ACC112 (cell line): ENCODE data around the gene PSKH1.
"Not testable (repeated sequence)": the region's sequence is repeated elsewhere in the genome, so short reads cannot be mapped to it uniquely, and the experiment has no call there.

ENCODE experiments used
- H2AFZ ChIP-seq: fragments of 200-600 bp; sonication (generic); one replicate; pipeline ENCODE4 v1.6.0; 2017; ENCODE audit warnings: antibody characterized with exemption, low read length; ENCODE audit not compliant: unreplicated experiment
- H3K27ac ChIP-seq: fragments of 200-600 bp; sonication (generic); 2 replicates; pipeline ENCODE4 v1.5.1; 2014; ENCODE audit warnings: low read depth, mild to moderate bottlenecking, antibody characterized with exemption, low read length, moderate library complexity
- H3K27me3 ChIP-seq: fragments of 200-600 bp; sonication (generic); 2 replicates; pipeline ENCODE4 v1.6.1; 2014; ENCODE audit warnings: mild to moderate bottlenecking, antibody characterized with exemption, low read length, moderate library complexity, mixed read lengths; ENCODE audit not compliant: insufficient read depth
- H3K36me3 ChIP-seq: fragments of 200-600 bp; sonication (generic); 2 replicates; pipeline ENCODE4 v1.6.1; 2016; ENCODE audit warnings: mild to moderate bottlenecking, antibody characterized with exemption, low read length, moderate library complexity, mixed read lengths; ENCODE audit not compliant: insufficient read depth
- H3K4me1 ChIP-seq: fragments of 200-600 bp; sonication (generic); one replicate; pipeline ENCODE4 v1.6.1; 2016; ENCODE audit warnings: low read length, mixed read lengths; ENCODE audit not compliant: insufficient read depth, unreplicated experiment, control insufficient read depth
- H3K4me3 ChIP-seq: fragments of 200-600 bp; sonication (generic); 2 replicates; pipeline ENCODE4 v1.5.1; 2014; ENCODE audit warnings: mild to moderate bottlenecking, low read depth, low read length
- H3K79me2 ChIP-seq: fragments of 200-600 bp; sonication (generic); one replicate; pipeline ENCODE4 v1.6.0; 2016; ENCODE audit warnings: low read length; ENCODE audit not compliant: control insufficient read depth, unreplicated experiment, insufficient read depth

PSKH1 gene

DNA sequence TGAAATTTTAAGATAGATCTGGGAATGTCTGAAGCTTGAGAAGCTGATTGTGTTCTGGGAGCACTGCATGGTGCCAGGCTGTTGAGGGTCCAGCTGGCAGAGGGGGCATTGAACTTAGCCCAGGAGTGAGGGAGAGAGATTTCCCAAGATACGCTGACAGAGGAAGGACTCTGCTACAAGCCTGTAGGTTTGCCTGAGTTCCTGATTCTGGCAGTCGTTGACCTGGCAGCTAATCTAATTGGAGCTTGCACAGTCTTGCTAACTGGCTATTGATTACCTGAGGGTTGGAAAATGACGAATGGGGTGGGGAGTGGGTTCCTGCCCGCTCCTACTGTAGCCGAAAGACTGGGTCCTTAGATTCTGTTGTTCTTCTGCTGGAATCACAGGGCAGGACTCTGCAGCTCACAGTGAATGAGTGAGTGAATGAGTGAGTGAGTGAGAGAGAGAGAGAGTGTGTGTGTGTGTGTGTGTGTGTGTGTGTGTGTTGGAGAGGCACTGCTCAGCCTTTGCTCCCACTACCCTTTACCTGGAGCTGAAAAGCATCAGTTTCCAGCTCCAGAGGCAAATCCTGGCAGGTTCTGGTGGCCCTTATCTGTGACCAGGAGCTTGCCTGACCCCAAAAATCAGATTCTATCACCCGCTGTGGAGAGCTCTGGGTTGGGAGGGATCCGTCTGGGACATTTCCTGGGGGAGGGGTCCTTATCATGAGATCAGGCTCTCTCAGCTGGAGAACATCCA lies 21.9 kb downstream of the PSKH1 start:
- H3K79me2 ChIP-seq = peaks cover 13% of the 10 kb centered on the region
- H2AFZ ChIP-seq = no peak overlapping the region
- no peaks in the 10 kb centered on the region for H3K36me3 ChIP-seq
- peaks cover 28% of the 10 kb centered on the region for H3K4me1 ChIP-seq
- no peak overlapping the region for H3K4me3 ChIP-seq
- H3K27ac ChIP-seq = no peak overlapping the region
- no peaks in the 10 kb centered on the region for H3K27me3 ChIP-seq

DNA sequence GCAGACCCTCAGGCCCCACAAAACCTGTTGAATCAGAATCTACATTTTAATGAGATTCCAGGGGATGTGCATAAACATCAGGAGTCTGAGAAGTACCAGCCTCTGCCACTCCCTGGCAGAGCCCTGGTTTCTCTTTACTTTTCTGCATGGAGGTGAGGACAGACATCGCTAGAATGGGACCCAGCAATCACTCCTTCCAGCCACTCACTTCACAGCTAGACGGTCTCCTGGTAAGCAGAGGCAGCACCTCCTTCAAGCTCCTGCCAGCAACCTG lies 22.4 kb downstream of the PSKH1 start:
- peaks cover 13% of the 10 kb centered on the region for H3K79me2 ChIP-seq
- peaks cover 28% of the 10 kb centered on the region for H3K4me1 ChIP-seq
- H3K27ac ChIP-seq = not testable (repeated sequence)

DNA sequence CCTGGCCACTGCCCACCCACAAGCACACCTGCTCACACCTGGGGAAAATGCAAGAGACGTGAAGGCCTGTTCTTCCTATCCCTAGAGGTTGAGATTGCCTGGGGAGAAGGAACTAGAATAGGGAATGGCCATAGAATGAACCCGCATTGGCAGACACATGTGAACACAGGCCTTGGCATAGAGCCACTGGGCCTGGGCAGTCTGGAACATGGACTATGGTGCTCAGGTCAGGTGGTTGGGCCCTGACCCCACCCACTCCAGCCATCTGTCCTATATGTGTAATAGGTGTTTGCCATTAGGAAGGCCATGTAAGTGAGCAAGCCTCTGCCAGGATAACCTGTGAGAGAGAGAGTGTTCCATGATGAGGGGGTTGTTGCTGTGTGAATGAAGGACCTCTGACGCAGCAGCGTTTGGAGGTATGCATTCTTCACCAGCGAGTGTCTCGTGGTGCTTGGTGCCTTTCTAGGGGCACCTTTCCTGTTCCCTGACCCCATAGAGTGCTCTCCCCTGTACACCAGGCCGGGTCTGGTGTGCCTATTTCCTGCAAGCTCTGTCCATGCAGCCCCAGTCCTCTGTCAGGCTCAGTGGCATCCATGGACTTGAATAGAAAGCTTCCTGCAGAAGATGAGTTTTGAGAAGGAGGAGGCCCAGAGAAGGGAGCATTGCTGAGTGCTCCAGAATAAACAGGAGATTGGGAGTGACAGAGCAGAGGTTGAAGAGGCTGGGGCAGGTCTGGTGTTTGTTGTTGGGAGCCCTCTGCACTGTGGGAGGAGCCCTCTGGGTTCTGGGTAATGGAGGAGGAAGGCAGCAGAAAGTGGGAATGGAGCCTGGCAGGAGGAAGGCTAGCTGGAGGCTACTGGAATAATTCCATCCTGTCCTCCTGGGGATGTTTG lies 23.0 kb downstream of the PSKH1 start:
- H3K27ac ChIP-seq = 0 out of 2 replicates have a peak overlapping the region, but pooled peaks have one; percentile 65
- no peaks in the 10 kb centered on the region for H3K36me3 ChIP-seq
- H2AFZ ChIP-seq = no peak overlapping the region
- no peak overlapping the region for H3K4me3 ChIP-seq
- H3K4me1 ChIP-seq = peaks cover 28% of the 10 kb centered on the region
- H3K27me3 ChIP-seq = no peaks in the 10 kb centered on the region
- peaks cover 13% of the 10 kb centered on the region for H3K79me2 ChIP-seq

More for the DNA sequence above, 22.4 kb downstream of the PSKH1 start:
- not testable (repeated sequence) for H2AFZ ChIP-seq, H3K36me3 ChIP-seq, H3K4me3 ChIP-seq, H3K27me3 ChIP-seq

DNA sequence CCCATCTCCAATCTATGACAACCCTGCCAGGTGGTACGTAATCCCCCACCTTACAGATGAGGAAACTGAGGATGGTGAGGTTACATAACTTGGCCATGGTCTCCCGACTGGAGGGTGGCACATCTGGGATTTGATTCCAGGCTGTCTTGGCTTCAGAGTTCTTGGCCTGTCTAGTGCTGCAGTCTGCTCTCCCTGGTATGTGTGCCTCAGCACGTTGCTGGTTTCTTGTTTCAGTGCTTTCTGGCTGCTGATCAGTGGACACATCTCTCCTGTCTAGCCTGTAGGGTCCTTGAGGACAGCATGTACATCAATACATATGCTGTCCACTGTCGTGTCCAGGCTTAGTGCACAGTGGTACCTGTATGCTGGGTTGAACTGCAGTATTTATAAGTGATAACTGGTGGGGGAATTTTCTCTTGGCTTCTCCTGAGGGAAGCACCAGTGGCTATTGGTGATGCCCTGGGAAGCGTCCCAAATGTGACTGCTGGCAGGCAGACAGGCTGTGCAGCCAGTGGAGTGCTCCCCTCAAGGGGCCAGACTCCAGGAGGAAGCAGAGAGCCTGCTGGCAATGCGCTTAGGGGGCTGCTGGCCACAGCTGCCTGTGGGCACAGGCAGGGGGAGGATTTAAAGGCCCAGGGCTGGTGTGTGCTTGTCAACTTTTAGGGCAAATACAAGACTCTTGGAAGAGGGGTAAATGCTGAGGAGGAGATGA lies 24.2 kb downstream of the PSKH1 start:
- Histone ChIP-seq H3K4me1 (peaks cover 28% of the 10 kb centered on the region), H3K36me3 (no peaks in the 10 kb centered on the region), H3K4me3 (no peak overlapping the region), H3K27ac (peak overlapping the region; percentile 65), H3K79me2 (peaks cover 13% of the 10 kb centered on the region), H2AFZ (no peak overlapping the region), H3K27me3 (no peaks in the 10 kb centered on the region)

DNA sequence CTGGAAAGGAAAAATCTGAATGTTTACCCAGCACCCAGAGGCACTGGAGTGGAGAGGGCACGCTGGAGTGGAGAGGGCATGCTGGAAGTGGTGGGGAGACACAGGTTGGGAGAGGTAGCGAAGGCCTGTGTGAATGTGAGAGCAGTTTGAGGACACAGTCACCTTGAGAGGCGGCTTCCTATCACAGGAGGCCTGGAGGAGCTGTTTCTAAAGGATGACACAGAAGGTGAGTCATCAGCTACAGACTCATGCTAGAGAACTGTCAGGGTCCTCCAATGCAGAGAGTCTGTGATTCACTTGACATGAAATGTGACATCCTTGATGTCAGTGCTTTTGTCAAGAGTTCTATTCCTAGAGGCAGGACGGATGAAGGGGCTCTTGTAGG lies 24.8 kb downstream of the PSKH1 start:
- Histone ChIP-seq H3K4me1 (peaks cover 28% of the 10 kb centered on the region), H3K27me3 (no peaks in the 10 kb centered on the region), H2AFZ (no peak overlapping the region), H3K36me3 (no peaks in the 10 kb centered on the region), H3K4me3 (no peak overlapping the region), H3K27ac (peak overlapping the region; percentile 65), H3K79me2 (peaks cover 13% of the 10 kb centered on the region)

DNA sequence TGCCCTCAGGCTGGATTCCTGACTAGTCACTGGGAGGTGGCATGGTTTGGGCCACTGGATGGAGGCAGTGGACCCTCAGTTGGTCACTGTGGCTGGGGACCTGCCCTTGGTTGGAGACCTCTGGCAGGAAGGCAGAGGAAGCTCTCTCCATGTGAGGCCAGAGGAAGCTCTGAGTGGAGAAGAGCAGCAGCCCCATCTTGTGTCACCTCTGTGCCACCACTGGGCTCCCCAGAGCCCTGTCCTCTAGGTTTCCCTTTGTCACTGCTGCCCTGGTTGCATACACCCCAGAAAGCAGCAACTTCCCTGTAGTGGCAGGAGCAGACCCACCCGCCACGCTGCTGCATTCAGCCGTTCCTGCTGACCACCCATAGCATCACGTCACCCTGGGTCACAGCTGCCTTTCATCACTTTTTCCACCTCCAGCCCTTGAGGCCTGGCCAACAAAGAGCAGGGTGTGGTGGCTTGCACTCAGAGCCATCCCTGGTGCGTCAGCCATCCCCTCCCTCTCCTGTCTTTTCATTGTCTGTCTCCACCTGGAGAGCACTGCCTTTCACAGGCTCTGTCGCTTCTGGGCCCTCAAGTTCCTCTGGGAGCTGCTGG lies 26.7 kb downstream of the PSKH1 start:
- Histone ChIP-seq H3K4me1 (peaks cover 28% of the 10 kb centered on the region), H3K27me3 (no peaks in the 10 kb centered on the region), H3K79me2 (peaks cover 13% of the 10 kb centered on the region), H3K4me3 (no peak overlapping the region), H2AFZ (no peak overlapping the region), H3K36me3 (no peaks in the 10 kb centered on the region), H3K27ac (no peak overlapping the region)

DNA sequence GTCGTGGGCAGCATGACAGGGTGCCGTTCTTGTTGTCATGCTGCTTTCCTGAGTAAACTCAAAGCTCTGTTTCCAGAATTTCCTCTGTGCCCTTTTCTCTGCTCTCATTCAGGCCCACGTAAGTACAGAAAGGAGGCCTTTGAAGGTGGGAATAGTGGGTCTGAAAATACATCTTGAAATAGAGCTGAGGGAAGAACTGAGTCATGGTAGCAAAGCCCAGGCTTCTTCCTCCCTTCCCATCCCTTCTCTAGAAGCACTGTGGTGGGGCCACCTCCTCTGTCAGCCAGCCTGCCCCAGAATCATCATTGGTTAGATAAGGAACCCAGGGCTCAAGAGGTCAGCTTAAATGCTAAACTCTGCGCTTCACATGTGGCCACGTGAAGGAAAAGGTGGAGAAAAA lies 29.2 kb downstream of the PSKH1 start:
- Histone ChIP-seq H3K4me3 (no peak overlapping the region), H3K79me2 (peaks cover 13% of the 10 kb centered on the region), H3K27ac (no peak overlapping the region), H2AFZ (no peak overlapping the region), H3K27me3 (no peaks in the 10 kb centered on the region), H3K36me3 (no peaks in the 10 kb centered on the region), H3K4me1 (peaks cover 25% of the 10 kb centered on the region)

DNA sequence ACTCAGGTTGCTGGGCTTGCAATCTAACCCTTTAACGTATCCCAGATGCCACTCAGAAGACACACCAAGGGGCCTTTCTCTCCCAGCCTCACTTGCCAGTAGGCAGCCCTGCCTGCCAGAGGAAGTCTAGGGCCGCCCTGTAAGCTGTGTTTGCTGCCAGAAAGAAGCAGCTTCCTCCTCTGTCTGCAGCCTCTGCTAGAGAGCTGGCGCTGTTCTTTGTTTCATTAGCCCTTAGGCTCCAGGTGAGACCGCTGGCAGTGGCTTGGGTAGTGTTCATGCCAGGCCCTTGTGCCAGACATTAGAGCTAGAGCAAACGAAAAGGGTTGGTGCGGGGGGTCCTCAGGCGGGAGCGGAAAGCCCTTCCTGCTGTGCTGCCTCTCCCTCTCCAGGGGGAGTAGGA lies 29.7 kb downstream of the PSKH1 start:
- peaks cover 20% of the 10 kb centered on the region for H3K4me1 ChIP-seq

DNA sequence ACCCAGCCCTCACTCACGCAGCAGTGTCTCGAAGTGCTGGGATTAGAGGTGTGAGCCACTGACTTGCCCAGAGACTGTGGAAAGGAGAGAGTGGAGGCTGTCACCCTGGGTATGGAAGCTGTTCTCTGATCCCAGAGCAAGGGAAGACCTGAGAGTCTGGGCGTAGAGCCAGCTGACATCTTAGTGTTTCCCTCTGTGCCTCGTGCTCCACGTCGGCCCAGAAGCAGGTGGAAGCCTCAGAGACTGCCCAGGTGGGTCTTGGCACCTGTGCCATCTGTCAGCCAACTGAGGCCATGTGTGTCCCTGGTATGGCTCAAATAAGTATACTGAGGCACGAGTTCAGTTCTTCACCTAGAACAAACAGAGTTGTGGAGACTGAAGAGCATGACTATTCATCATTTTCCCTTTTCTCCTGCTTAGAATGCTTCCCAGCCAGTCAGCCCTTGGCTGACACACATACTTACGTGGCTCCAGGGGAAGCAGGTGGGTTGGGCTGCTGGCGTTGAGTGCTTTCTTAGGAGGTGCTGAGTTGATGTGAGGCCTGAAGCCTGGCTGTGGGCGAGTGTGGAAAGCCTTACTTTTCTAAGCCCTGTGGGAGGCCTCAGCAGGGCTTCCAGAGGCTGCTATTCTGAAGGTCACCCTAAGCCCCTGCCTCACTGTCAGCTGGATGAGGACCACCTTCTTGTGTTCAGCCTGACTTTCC lies 30.5 kb downstream of the PSKH1 start:
- Histone ChIP-seq H3K27me3 (no peaks in the 10 kb centered on the region), H3K79me2 (peaks cover 8% of the 10 kb centered on the region), H2AFZ (no peak overlapping the region), H3K36me3 (no peaks in the 10 kb centered on the region), H3K4me3 (no peak overlapping the region), H3K4me1 (peaks cover 14% of the 10 kb centered on the region), H3K27ac (no peak overlapping the region)

More for the DNA sequence above, 29.7 kb downstream of the PSKH1 start:
- Histone ChIP-seq H3K36me3 (no peaks in the 10 kb centered on the region), H3K79me2 (peaks cover 13% of the 10 kb centered on the region), H2AFZ (no peak overlapping the region), H3K27ac (no peak overlapping the region), H3K4me3 (no peak overlapping the region), H3K27me3 (no peaks in the 10 kb centered on the region)
